ENCODE results near the gene ERP44. TPM values are rescaled to one million over a fixed set of nuclear protein-coding genes. Genes with fewer than 3 reads are reported as not detected.

The ERP44 gene
- total and polyA plus RNA-seq, 2 experiments from 2014 or later: 23.8 to 50.5 TPM

DNA sequence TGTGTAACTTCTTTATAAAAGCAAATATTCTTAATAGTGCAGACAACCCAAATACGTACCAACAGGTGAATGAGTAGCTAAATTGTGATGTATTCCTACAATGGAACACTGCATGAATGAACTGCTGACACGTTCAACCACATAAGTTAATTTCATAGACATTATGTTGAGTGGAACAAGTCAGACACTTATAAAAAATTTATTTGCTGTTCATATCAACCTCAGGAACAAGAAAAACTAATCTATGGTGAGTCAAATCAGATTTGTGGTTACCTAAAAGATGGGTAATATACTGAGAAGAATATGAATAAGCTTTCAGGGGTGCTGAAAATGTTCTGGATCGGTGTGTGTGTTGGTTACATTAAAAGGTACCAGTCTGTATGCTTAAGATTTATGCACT lies 35.9 kb upstream of the ERP44 start:
- in situ Hi-C loops (cut with MboI): no loop called here
- H3K27ac ChIP-seq: no peak overlapping the region
- H3K4me3 ChIP-seq: no peak overlapping the region
- no peak for DNase-seq
- H3K36me3 ChIP-seq (ENCODE audit: low read depth): 0 out of 2 replicates have a peak, but pooled peaks cover 3% of the 10 kb centered on the region
- no peaks in the 10 kb centered on the region for H3K9me2 ChIP-seq (ENCODE audit: insufficient read depth)
- H4K20me1 ChIP-seq (ENCODE audit: insufficient read depth): no peaks in the 10 kb centered on the region
- no peak overlapping the region for H3K4me2 ChIP-seq (ENCODE audit: unreplicated experiment)
- no peaks in the 10 kb centered on the region for H3K9me3 ChIP-seq (ENCODE audit: low read depth)
- H2AFZ ChIP-seq: no peak overlapping the region
- H3K9ac ChIP-seq: no peak overlapping the region
- no peaks in the 10 kb centered on the region for H3F3A ChIP-seq (ENCODE audit: insufficient read depth)
- WGBS, 2 experiments (ENCODE audit: low coverage in 1 of 2, low lambda C conversion rate in 2 of 2, missing lambda C conversion rate in 2 of 2): 97% methylated on average over 3 of the region's 3 CpGs
- no peak for TF ChIP-seq EZH2phosphoT487 (IDR thresholded peaks at IDR 0.05; ENCODE audit: insufficient read depth, low read depth)
- no peak for TF ChIP-seq EZH2 (IDR thresholded peaks at IDR 0.05; ENCODE audit: insufficient read depth, poor library complexity, severe bottlenecking)
- H3K4me1 ChIP-seq (ENCODE audit: insufficient read depth): no peaks in the 10 kb centered on the region; the same call in 1 of the 2 replicates
- H3K27me3 ChIP-seq (replicated peaks; ENCODE audit: insufficient read depth): no peaks in the 10 kb centered on the region
- no peaks in the 10 kb centered on the region for H3K79me2 ChIP-seq (ENCODE audit: insufficient read depth)

DNA sequence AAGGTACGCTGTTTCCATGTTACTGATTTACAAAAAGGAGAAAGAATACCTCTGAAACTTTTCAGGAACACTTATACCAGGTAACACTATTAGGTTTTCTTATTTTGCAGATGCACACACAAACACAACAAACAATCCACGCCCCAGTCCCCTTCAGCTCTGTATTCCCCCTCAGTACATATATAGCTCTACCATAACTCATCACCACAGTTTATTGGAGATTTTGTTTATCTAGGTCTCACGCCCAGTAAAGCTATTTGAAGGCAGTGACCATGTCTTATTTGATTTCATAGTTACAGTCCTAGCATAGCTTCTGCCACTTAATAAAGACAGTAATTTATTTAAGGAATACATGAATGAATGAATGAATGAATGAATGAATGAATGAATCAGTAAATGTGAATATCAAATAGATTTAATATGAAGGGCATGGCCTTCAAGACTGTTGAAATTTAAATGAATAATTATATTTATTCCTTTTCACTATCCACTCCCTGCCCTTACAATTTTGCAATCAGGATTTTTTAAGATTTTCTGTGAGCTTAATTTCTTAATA lies 33.2 kb upstream of the ERP44 start:
- no peak overlapping the region for H3K4me2 ChIP-seq (ENCODE audit: unreplicated experiment)
- no peaks in the 10 kb centered on the region for H3K27me3 ChIP-seq (replicated peaks; ENCODE audit: insufficient read depth)
- H3K4me3 ChIP-seq: no peak overlapping the region
- H3K9me2 ChIP-seq (ENCODE audit: insufficient read depth): no peaks in the 10 kb centered on the region
- no peaks in the 10 kb centered on the region for H4K20me1 ChIP-seq (ENCODE audit: insufficient read depth)
- no peak overlapping the region for H3K27ac ChIP-seq
- no peak for TF ChIP-seq EZH2 (IDR thresholded peaks at IDR 0.05; ENCODE audit: insufficient read depth, poor library complexity, severe bottlenecking)
- TF ChIP-seq EZH2phosphoT487 (IDR thresholded peaks at IDR 0.05; ENCODE audit: insufficient read depth, low read depth): no peak
- H3K36me3 ChIP-seq (ENCODE audit: low read depth): peaks cover 3% of the 10 kb centered on the region; the same call in 1 of the 2 replicates
- DNase-seq: no peak
- H3F3A ChIP-seq (ENCODE audit: insufficient read depth): no peaks in the 10 kb centered on the region
- H3K9me3 ChIP-seq (ENCODE audit: low read depth): no peaks in the 10 kb centered on the region
- no peaks in the 10 kb centered on the region for H3K79me2 ChIP-seq (ENCODE audit: insufficient read depth)
- WGBS, 2 experiments (ENCODE audit: low coverage in 1 of 2, low lambda C conversion rate in 2 of 2, missing lambda C conversion rate in 2 of 2): 94 to 97% methylated on average over 3 of the region's 3 CpGs
- in situ Hi-C loops (cut with MboI): no loop called here
- H2AFZ ChIP-seq: no peak overlapping the region
- H3K4me1 ChIP-seq (ENCODE audit: insufficient read depth): no peaks in the 10 kb centered on the region; the same call in 1 of the 2 replicates
- H3K9ac ChIP-seq: no peak overlapping the region

DNA sequence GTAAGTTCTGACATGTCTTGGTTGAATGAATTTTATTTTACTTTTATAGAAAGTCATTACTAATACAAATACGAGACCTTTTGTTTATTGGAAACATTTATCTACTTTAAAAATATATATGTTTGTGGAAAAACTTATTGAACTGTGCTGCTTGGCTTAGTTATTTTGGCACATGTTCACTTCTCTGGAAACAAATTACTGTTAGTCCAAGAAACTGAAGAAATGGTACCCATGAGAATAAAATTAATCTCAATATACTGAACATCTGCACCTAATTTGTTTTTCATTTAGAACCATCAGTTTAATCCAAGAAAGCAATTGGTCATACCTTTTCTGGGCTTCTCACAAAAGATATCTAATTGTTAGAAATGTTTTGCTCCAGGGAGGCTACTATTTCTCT lies 32.4 kb upstream of the ERP44 start:
- H3K4me1 ChIP-seq (ENCODE audit: insufficient read depth): no peaks in the 10 kb centered on the region; the same call in 1 of the 2 replicates
- H3K36me3 ChIP-seq (ENCODE audit: low read depth): peaks cover 3% of the 10 kb centered on the region; the same call in 1 of the 2 replicates
- no peak overlapping the region for H2AFZ ChIP-seq
- H3K4me2 ChIP-seq (ENCODE audit: unreplicated experiment): no peak overlapping the region
- no peaks in the 10 kb centered on the region for H3K9me2 ChIP-seq (ENCODE audit: insufficient read depth)
- TF ChIP-seq EZH2 (IDR thresholded peaks at IDR 0.05; ENCODE audit: insufficient read depth, poor library complexity, severe bottlenecking) (no peak), EZH2phosphoT487 (IDR thresholded peaks at IDR 0.05; ENCODE audit: insufficient read depth, low read depth) (no peak)
- in situ Hi-C loops (cut with MboI): no loop called here
- no peak overlapping the region for H3K27ac ChIP-seq
- H3F3A ChIP-seq (ENCODE audit: insufficient read depth): peaks cover 3% of the 10 kb centered on the region; the same call in 1 of the 2 replicates
- WGBS, 2 experiments (ENCODE audit: low coverage in 1 of 2, low lambda C conversion rate in 2 of 2, missing lambda C conversion rate in 2 of 2): 77 to 88% methylated on average over 1 of the region's 1 CpG
- no peaks in the 10 kb centered on the region for H3K79me2 ChIP-seq (ENCODE audit: insufficient read depth)
- no peaks in the 10 kb centered on the region for H3K27me3 ChIP-seq (replicated peaks; ENCODE audit: insufficient read depth)
- H4K20me1 ChIP-seq (ENCODE audit: insufficient read depth): no peaks in the 10 kb centered on the region
- no peak overlapping the region for H3K4me3 ChIP-seq
- no peak for DNase-seq
- H3K9ac ChIP-seq: no peak overlapping the region
- no peaks in the 10 kb centered on the region for H3K9me3 ChIP-seq (ENCODE audit: low read depth)

- H3K27ac ChIP-seq: no peak overlapping the region
- no peaks in the 10 kb centered on the region for H3K27me3 ChIP-seq (replicated peaks; ENCODE audit: insufficient read depth)
- no peak overlapping the region for H3K4me3 ChIP-seq
- H3K4me2 ChIP-seq (ENCODE audit: unreplicated experiment): no peak overlapping the region
- no peak for DNase-seq
- peaks cover 3% of the 10 kb centered on the region; the same call in 1 of the 2 replicates for H3K36me3 ChIP-seq (ENCODE audit: low read depth)
- peaks cover 7% of the 10 kb centered on the region; the same call in 1 of the 2 replicates for H3F3A ChIP-seq (ENCODE audit: insufficient read depth)
- H4K20me1 ChIP-seq (ENCODE audit: insufficient read depth): no peaks in the 10 kb centered on the region
- in situ Hi-C loops (cut with MboI): no loop called here
- 0 out of 2 replicates have a peak, but pooled peaks cover 5% of the 10 kb centered on the region for H3K79me2 ChIP-seq (ENCODE audit: insufficient read depth)
- H2AFZ ChIP-seq: no peak overlapping the region
- no peaks in the 10 kb centered on the region for H3K9me3 ChIP-seq (ENCODE audit: low read depth)
- H3K9me2 ChIP-seq (ENCODE audit: insufficient read depth): no peaks in the 10 kb centered on the region
- H3K4me1 ChIP-seq (ENCODE audit: insufficient read depth): no peaks in the 10 kb centered on the region; the same call in 1 of the 2 replicates
- TF ChIP-seq EZH2phosphoT487 (IDR thresholded peaks at IDR 0.05; ENCODE audit: insufficient read depth, low read depth): no peak
- H3K9ac ChIP-seq: no peak overlapping the region
Measured at GRCh38 chr9:100129772-100130171, 31.0 kb upstream of the ERP44 start.

Data from GM23248 (cell line).